OCI-LY3 (cell line): ENCODE data around the gene DPF3.

Experiments used
- H2AFZ ChIP-seq: fragments of 200-600, 300-600 bp; shearing (Covaris generic); 2 replicates; pipeline ENCODE4 v1.6.0; 2014; ENCODE audit warnings: antibody characterized with exemption, low read depth, low read length
- H3K27ac ChIP-seq: fragments of 200-600, 300-600 bp; sonication (generic); 2 replicates; pipeline ENCODE4 v1.5.1; 2014; ENCODE audit warnings: mild to moderate bottlenecking, low read length, moderate library complexity, mixed read lengths
- H3K27me3 ChIP-seq: fragments of 200-600, 300-600 bp; sonication (generic); 2 replicates; pipeline ENCODE4 v1.6.1; 2014; ENCODE audit warnings: low read depth, low read length, mixed read lengths
- H3K36me3 ChIP-seq: fragments of 200-600, 300-600 bp; sonication (generic); replicated peaks from 2 replicates; pipeline ENCODE3; 2014; ENCODE audit warnings: low read depth, low read length, mixed read lengths
- H3K4me1 ChIP-seq: fragments of 300-600, 200-600 bp; sonication (generic); 2 replicates; pipeline ENCODE4 v1.6.1; 2014; ENCODE audit warnings: low read length, mixed read lengths
- H3K4me2 ChIP-seq: fragments of 200-600, 300-600 bp; sonication (generic); 2 replicates; pipeline ENCODE4 v1.6.1; 2014; ENCODE audit warnings: low read length, mixed read lengths
- H3K4me3 ChIP-seq: fragments of 300-600, 200-600 bp; sonication (generic); 2 replicates; pipeline ENCODE4 v1.5.1; 2014; ENCODE audit warnings: antibody characterized with exemption, mild to moderate bottlenecking, low read length, moderate library complexity
- H3K79me2 ChIP-seq: fragments of 300-600, 200-600 bp; shearing (Covaris generic); 2 replicates; pipeline ENCODE4 v1.6.1; 2014; ENCODE audit warnings: mild to moderate bottlenecking, low read length, mixed read lengths
- H3K9ac ChIP-seq: fragments of 300-600, 200-600 bp; shearing (Covaris generic); 2 replicates; pipeline ENCODE4 v1.6.0; 2014; ENCODE audit warnings: mild to moderate bottlenecking, low read length, moderate library complexity
- H3K9me3 ChIP-seq: fragments of 200-600, 300-600 bp; shearing (Covaris generic); 2 replicates; pipeline ENCODE4 v1.6.1; 2014; ENCODE audit warnings: low read length, mixed read lengths; ENCODE audit not compliant: insufficient read depth
- H4K20me1 ChIP-seq: fragments of 200-600, 300-600 bp; sonication (generic); 2 replicates; pipeline ENCODE4 v1.6.1; 2016; ENCODE audit warnings: low read length, mixed read lengths; ENCODE audit not compliant: insufficient read depth
- CTCF ChIP-seq: fragments of 200-600, 300-600 bp; sonication (generic); IDR thresholded peaks from 2 replicates; pipeline ENCODE4 v1.5.1; 2014; ENCODE audit warnings: antibody characterized with exemption, low read length, low read depth
- EZH2phosphoT487 ChIP-seq: fragments of 200-600 bp; shearing (Covaris generic); IDR thresholded peaks from 2 replicates; pipeline ENCODE4 v1.6.1; 2018; ENCODE audit warnings: antibody characterized with exemption, mixed run types, low read depth

DPF3 gene

GRCh38 chr14:72845196-72845595 lies 48.7 kb downstream of the DPF3 start:
- H3K4me3 ChIP-seq: no peak overlapping the region
- H3K27me3 ChIP-seq: no peaks in the 10 kb centered on the region
- H3K9me3 ChIP-seq: no peaks in the 10 kb centered on the region
- H3K4me2 ChIP-seq: no peak overlapping the region
- no peaks in the 10 kb centered on the region for H4K20me1 ChIP-seq
- H2AFZ ChIP-seq: no peak overlapping the region
- no peak overlapping the region for H3K9ac ChIP-seq
- TF ChIP-seq CTCF: no peak
- TF ChIP-seq EZH2phosphoT487: no peak
- peaks cover 22% of the 10 kb centered on the region for H3K79me2 ChIP-seq
- no peak overlapping the region for H3K27ac ChIP-seq
- H3K4me1 ChIP-seq: peaks cover 22% of the 10 kb centered on the region
- peaks cover 10% of the 10 kb centered on the region for H3K36me3 ChIP-seq

- Histone ChIP-seq H3K27ac (no peak overlapping the region), H3K9me3 (no peaks in the 10 kb centered on the region), H3K4me1 (peaks cover 22% of the 10 kb centered on the region), H3K79me2 (peaks cover 18% of the 10 kb centered on the region), H2AFZ (no peak overlapping the region), H3K4me3 (no peak overlapping the region), H4K20me1 (no peaks in the 10 kb centered on the region), H3K9ac (no peak overlapping the region), H3K27me3 (no peaks in the 10 kb centered on the region), H3K36me3 (peaks cover 10% of the 10 kb centered on the region), H3K4me2 (no peak overlapping the region)
- TF ChIP-seq EZH2phosphoT487 (no peak), CTCF (no peak)
Observed at GRCh38 chr14:72844524-72844923, 49.4 kb downstream of the DPF3 start.

GRCh38 chr14:72839753-72840607 lies 53.9 kb downstream of the DPF3 start:
- no peaks in the 10 kb centered on the region for H4K20me1 ChIP-seq
- TF ChIP-seq EZH2phosphoT487 (no peak), CTCF (no peak)
- peaks cover 8% of the 10 kb centered on the region for H3K79me2 ChIP-seq
- H3K9ac ChIP-seq: no peak overlapping the region
- H3K9me3 ChIP-seq: no peaks in the 10 kb centered on the region
- no peak overlapping the region for H3K4me2 ChIP-seq
- no peaks in the 10 kb centered on the region for H3K27me3 ChIP-seq
- H3K4me1 ChIP-seq: peaks cover 22% of the 10 kb centered on the region
- H3K27ac ChIP-seq: no peak overlapping the region
- no peak overlapping the region for H3K4me3 ChIP-seq
- H3K36me3 ChIP-seq: peaks cover 2% of the 10 kb centered on the region
- H2AFZ ChIP-seq: no peak overlapping the region

- Histone ChIP-seq H3K27ac (no peak overlapping the region), H3K27me3 (no peaks in the 10 kb centered on the region), H3K36me3 (no peaks in the 10 kb centered on the region), H2AFZ (no peak overlapping the region), H3K4me2 (no peak overlapping the region), H4K20me1 (no peaks in the 10 kb centered on the region), H3K4me1 (peaks cover 22% of the 10 kb centered on the region), H3K4me3 (no peak overlapping the region), H3K79me2 (peaks cover 8% of the 10 kb centered on the region), H3K9ac (no peak overlapping the region), H3K9me3 (no peaks in the 10 kb centered on the region)
- TF ChIP-seq EZH2phosphoT487 (no peak), CTCF (no peak)
Observed at GRCh38 chr14:72839351-72839750, 54.5 kb downstream of the DPF3 start.
